ENCODE measurements around the gene A3GALT2.

The A3GALT2 gene

GRCh38 chr1:33331444-33332356, 10.8 kb upstream of the A3GALT2 start:
- TF ChIP-seq MYC (IDR thresholded peaks at IDR 0.05; ENCODE audit: low read depth, low read length) (no peak), MAX (IDR thresholded peaks at IDR 0.05; ENCODE audit: low read depth, low read length) (no peak), POLR2A (IDR thresholded peaks at IDR 0.05; ENCODE audit: extremely low read depth, insufficient read length) (no peak), CTCF (IDR thresholded peaks at IDR 0.05; ENCODE audit: low read depth, low read length) (no peak)
- H3K4me3 ChIP-seq (ENCODE audit: low read depth, low read length) = no peak overlapping the region
- DNase-seq (ENCODE audit: low read depth) = no peak

GRCh38 chr1:33330906-33331305, 10.0 kb upstream of the A3GALT2 start:
- no peak overlapping the region for H3K4me3 ChIP-seq (ENCODE audit: low read depth, low read length)
- no peak for DNase-seq (ENCODE audit: low read depth)
- TF ChIP-seq MAX (IDR thresholded peaks at IDR 0.05; ENCODE audit: low read depth, low read length) (no peak), MYC (IDR thresholded peaks at IDR 0.05; ENCODE audit: low read depth, low read length) (no peak), CTCF (IDR thresholded peaks at IDR 0.05; ENCODE audit: low read depth, low read length) (no peak), POLR2A (IDR thresholded peaks at IDR 0.05; ENCODE audit: extremely low read depth, insufficient read length) (no peak)

GRCh38 chr1:33330361-33330890, 9.5 kb upstream of the A3GALT2 start:
- DNase-seq (ENCODE audit: low read depth) = no peak
- no peak overlapping the region for H3K4me3 ChIP-seq (ENCODE audit: low read depth, low read length)
- TF ChIP-seq POLR2A (IDR thresholded peaks at IDR 0.05; ENCODE audit: extremely low read depth, insufficient read length) = no peak
- no peak for TF ChIP-seq MYC (IDR thresholded peaks at IDR 0.05; ENCODE audit: low read depth, low read length)
- TF ChIP-seq CTCF (IDR thresholded peaks at IDR 0.05; ENCODE audit: low read depth, low read length) = no peak
- TF ChIP-seq MAX (IDR thresholded peaks at IDR 0.05; ENCODE audit: low read depth, low read length) = no peak

- H3K4me3 ChIP-seq (ENCODE audit: low read depth, low read length) = no peak overlapping the region
- TF ChIP-seq MAX (IDR thresholded peaks at IDR 0.05; ENCODE audit: low read depth, low read length) (no peak), POLR2A (IDR thresholded peaks at IDR 0.05; ENCODE audit: extremely low read depth, insufficient read length) (no peak), MYC (IDR thresholded peaks at IDR 0.05; ENCODE audit: low read depth, low read length) (no peak), CTCF (IDR thresholded peaks at IDR 0.05; ENCODE audit: low read depth, low read length) (no peak)
- DNase-seq (ENCODE audit: low read depth) = no peak
Measured at GRCh38 chr1:33329600-33330305, 8.9 kb upstream of the A3GALT2 start.

GRCh38 chr1:33328817-33329216, 7.9 kb upstream of the A3GALT2 start:
- DNase-seq (ENCODE audit: low read depth) = no peak
- no peak overlapping the region for H3K4me3 ChIP-seq (ENCODE audit: low read depth, low read length)
- TF ChIP-seq CTCF (IDR thresholded peaks at IDR 0.05; ENCODE audit: low read depth, low read length) (no peak), POLR2A (IDR thresholded peaks at IDR 0.05; ENCODE audit: extremely low read depth, insufficient read length) (no peak), MYC (IDR thresholded peaks at IDR 0.05; ENCODE audit: low read depth, low read length) (no peak), MAX (IDR thresholded peaks at IDR 0.05; ENCODE audit: low read depth, low read length) (no peak)

All from NB4 (cell line).